NCI-H748 (cell line): Measurements from ENCODE around the gene CCM2L.
A peak's percentile ranks its signal among the peaks of the same experiment; 100 is the strongest.
"Not testable (repeated sequence)": the region's sequence is repeated elsewhere in the genome, so short reads cannot be mapped to it uniquely, and the experiment has no call there.

Source experiments
- DNase-seq: peaks from one replicate; lab custom pipeline; 2025; ENCODE audit not compliant: unreplicated experiment; lab: John Stamatoyannopoulos, UW

Gene CCM2L

GRCh38 chr20:32028647-32029372, 18.6 kb downstream of the CCM2L start:
- no peak for DNase-seq

DNA sequence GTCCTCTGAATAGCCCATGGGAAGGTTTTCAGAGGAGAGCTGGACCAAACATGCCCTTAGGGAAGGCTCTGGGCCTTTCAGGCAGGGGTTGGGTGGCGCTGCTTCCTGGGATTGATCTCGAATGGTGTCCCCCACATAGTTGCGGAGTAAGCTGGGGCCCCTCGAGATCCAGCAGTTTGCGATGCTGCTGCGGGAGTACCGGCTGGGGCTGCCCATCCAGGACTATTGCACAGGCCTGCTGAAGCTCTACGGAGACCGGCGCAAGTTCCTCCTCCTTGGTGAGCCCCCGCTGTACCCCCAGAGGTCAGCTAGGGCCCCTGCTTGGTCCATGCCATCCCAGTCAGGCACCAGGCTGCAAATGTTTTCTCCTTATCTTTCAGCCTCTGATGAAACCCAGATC, 19.3 kb downstream of the CCM2L start:
- DNase-seq: no peak

- DNase-seq: peak; percentile 74
Observed at GRCh38 chr20:32031007-32031958, 21.0 kb downstream of the CCM2L start.

DNA sequence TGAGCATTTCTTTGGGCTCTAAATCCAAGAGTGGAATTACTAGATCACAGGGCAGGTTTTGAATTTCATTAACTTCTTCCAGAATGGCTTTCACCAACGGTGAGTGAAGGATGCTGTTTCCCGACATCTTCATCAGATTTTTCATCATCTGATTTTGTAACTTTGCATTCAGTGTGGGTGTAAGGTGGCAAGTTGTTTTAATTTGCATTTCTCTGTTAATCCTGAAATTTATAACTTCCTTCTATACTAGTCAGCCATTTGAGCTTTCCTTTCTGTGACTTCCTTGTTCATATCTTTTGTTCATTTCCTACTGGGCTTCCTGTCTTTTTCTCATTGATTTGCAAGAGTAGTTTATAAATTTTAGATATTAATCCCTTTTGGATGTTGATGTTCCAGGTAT, 23.1 kb downstream of the CCM2L start:
- DNase-seq: no peak

GRCh38 chr20:32033721-32034120, 23.5 kb downstream of the CCM2L start:
- DNase-seq: not testable (repeated sequence)

- DNase-seq: no peak
Observed at GRCh38 chr20:32034581-32035425, 24.6 kb downstream of the CCM2L start.

- DNase-seq: no peak
Observed at GRCh38 chr20:32035426-32035779, 25.2 kb downstream of the CCM2L start.

- DNase-seq: no peak
Observed at GRCh38 chr20:32036252-32036651, 26.0 kb downstream of the CCM2L start.

DNA sequence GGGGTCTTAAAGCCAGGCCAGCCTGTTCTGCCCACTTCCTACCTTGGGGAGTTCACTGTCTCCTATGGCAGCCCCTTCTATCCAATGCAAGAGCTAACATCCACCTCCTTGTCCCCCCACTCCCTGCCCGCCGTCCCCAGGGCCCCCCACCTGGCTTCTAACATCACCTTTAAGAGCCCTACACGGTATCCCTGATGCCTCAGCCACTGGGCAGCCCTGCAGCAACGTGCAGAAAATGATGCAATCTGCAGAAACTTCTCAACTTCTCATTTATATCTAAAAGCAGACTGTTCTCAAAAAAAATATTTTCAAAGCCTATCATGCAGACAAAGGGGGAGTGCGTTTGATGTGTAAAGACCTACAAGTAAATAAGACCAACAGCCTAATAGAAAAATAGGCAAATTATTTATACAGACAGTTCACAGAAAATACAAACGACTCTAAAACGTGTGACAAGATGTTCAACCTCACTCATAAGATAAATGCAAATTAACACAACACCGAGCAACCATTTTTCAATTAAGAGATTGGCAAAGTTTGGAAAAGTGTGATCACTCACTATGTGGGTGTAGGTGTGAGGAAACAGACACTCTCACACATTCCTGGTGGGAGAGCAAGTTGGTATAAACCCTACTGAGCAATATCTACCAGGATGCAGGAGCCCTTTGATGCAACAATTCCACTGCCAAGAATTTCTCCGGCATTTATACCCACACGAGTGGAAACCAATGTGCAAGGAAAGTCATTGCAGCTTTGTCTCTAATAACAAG, 26.7 kb downstream of the CCM2L start:
- no peak for DNase-seq

DNA sequence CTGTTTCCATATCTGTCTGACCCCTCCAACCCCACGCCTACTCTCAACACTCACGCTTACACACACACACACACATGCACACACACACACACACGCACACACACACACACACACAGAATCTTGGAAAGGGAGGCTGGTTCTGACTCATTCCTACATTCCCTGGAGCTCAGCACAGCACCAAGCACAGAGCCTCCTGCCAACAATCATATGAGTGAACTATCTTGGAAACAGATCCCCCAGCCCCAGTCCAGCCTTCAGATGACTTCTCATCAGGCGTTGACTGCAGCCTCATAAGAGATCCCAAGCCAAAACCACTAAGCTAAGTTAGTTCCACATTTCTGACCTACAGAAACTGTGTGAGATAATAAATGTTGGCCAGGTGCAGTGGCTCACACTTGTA, 27.7 kb downstream of the CCM2L start:
- no peak for DNase-seq

- no peak for DNase-seq
Observed at GRCh38 chr20:32040142-32040953, 30.1 kb downstream of the CCM2L start.

DNA sequence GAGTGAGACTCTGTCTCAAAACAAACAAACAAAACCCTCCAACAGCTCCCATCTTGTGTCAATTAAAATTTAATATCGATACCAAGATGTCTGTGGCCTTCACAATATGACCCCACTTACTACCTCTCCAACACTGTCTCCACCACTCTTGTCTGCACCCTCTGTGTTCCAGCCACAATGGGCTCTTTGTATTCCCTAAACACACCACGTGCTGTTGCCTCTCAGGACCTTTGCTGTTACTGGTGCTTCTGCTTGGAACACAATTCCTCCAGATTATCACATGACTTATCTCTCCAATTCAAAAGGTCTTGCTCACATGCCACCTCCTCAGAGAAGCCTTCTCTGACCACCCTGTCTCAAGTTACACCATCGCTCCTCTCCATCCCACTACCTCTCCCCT, 35.8 kb downstream of the CCM2L start:
- no peak for DNase-seq

DNA sequence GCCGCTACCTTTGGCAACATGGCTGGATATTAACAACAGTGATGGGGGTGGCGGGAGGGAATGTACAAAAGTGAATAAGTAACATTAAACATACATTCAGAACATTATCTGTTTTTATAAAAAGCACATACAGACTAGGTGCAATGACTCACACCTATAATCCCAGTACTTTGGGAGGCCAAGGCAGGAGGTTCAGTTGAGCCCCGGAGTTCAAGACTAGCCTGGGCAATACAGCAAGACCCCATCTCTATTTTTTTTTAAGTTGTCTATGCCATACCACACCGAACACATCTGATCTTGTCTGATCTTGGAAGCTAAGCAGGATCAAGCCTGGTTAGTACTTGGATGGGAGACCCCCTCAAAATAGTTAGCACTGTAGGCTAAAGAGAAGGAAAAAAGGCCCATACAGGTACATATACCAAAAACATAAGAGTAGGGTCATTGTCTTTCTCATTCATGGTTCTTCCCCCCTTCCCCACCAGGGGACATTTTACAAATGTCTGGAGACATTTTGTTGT, 40.1 kb downstream of the CCM2L start:
- no peak for DNase-seq

DNA sequence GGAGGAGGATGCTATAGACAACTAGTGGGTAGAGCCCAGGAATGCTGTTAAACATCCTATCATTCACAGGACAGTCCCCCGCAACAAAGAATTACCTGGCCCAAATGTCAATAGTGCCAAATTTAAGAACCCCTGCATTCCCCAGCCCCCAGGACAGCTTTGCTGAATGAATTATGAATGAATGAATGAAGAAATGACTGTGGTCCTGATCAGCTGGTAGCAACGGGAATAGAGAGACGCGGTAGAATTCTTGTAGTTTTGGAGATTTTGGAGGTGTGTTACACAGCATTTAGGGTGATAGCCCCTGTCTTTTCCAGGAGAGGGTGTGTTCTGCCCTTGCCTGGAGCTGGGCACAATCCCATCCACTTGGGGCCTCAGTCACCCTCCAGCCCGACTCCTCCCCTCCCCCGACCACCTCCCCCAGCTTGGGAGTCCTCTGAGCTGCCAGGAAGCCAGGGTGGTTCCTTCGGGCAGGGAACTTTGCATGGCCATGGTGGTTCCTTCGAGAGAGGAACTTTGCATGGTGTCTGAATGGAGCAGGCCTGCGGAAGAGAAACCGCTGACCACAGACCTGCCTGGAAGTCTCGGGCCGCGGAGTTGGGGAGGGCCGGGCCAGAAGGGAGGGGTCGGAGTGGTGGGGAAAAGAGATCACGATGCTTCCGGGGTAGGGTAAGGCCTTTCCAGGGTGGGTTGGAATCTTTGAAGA, 40.8 kb downstream of the CCM2L start:
- DNase-seq: no peak

DNA sequence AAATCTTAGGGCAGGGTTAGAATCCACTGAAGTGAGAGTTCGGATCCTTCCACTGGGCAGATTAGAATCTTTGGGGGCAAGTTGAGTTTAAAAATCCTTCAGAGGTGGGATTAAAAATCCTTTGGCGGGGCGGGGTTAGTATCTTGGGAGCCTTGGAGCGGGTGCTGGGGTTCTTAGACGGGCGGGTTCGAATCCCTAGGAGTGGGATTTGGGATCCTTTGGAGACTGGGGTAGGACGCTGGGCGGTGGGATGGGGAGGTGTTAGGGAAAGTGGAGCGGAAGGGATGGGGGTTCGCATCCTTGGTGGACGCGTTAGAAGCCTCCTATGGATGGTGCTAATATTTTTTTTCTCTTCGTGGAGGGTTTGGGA, 41.5 kb downstream of the CCM2L start:
- DNase-seq: no peak

- DNase-seq: peak; percentile 31
Observed at GRCh38 chr20:32052090-32052777, 42.0 kb downstream of the CCM2L start, which contains the start of gene HCK. TSS of gene HCK (plus strand) at chr20:32052242.

DNA sequence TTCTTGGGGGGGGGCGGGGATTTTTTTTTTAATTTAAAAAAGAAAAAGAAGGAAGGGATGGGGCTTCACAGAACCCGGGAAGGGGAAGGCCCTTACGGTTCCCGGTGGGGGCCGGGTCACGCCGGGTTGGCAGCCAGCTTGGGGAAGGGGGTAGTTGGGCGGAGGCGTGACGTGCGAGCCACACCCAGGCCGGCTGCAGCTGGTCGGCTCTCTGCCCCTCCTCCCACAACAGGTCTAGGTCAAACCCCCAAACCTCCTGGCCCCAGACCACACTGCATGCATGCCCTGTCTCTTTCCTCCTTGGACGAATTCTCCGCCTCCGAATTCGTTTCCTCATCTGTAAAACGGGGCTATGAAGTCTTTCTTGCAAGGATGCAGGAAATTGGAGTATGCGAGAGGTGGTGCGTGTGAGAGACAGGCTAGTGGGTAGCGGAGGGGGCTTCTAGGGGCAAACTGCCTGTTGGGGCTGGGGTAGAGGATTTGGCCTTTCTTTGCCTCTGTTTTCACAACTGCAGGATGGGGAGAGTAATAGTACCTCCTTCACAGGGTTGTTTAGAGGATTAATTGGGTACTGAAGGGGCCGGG, 42.6 kb downstream of the CCM2L start:
- DNase-seq: peak; percentile 34

- no peak for DNase-seq
Observed at GRCh38 chr20:32053648-32054047, 43.4 kb downstream of the CCM2L start.
